Glomerular endothelial cell (primary cell): ENCODE measurements around the gene ACAP1. TPM values are rescaled to one million over a fixed set of nuclear protein-coding genes. Genes with fewer than 3 reads are reported as not detected.
"Not testable (repeated sequence)": the region's sequence is repeated elsewhere in the genome, so short reads cannot be mapped to it uniquely, and the experiment has no call there.

Source experiments
- DNase-seq: peaks from one replicate; pipeline ENCODE4 v3.0.0-alpha.2; 2011; ENCODE audit warnings: low read depth, low spot score; ENCODE audit errors: extremely low read depth
- total RNA-seq: library from RNA; depleted of rRNA; stranded (reverse); fragments of >200 nt; gene quantifications from 2 replicates; pipeline ENCODE4 v1.2.3, GENCODE V29; 2015

Gene ACAP1
- total RNA-seq, 1 donor from 2014 or later: not detected

DNA sequence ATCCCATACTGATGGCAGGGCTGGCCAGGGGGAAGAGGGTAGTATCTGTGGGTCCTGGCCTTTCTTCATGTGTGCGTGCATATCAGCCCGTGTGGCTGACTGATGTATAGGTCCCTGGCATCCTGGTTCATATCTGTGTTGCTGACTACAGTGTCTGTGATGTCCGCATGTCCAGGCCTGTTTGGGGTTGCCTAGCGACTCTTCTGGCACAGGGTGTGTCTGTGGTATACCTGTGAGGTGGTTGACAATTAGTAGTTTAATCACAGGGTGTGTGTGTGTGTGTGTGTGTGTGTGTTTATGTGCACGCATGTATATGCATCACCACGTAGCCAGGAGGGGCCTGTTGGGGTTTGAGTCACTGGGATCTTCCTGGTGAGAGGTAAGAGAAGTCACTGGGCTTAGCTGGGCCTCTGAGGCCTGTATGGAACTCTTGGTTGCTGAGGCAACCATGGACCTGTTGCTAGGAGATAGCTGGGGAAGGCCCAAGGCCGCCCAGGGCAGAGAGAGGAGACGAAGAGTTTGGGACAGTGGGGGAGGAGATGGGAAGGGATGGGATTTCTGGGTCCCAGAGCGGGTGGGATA is 18.0 kb downstream of the ACAP1 start:
- DNase-seq: no peak

DNA sequence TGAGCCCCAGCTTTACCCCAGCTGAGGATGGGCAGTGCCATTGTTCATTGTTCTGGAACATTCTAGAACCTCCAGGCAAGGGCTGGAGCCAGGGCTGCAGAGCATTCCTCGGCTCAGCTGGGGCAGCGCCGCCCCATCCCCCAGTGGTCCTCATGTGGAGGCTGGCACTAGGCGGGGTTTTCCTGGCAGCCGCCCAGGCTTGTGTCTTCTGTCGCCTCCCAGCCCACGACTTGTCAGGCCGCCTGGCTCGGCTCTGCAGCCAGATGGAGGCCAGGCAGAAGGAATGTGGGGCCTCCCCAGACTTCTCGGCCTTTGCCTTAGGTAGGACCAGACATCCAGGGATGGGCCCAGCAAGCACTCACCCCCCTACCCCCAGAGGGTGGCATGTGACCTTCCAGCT is 18.7 kb downstream of the ACAP1 start, which contains the start of gene TMEM95:
Gene TMEM95, plus strand, starts transcription at position 104 of the 400 bp plus-strand sequence. Its CDS starts 49 bp downstream, at position 153.
- no peak for DNase-seq

GRCh38 chr17:7355573-7355972 is 19.2 kb downstream of the ACAP1 start:
- DNase-seq: no peak

- no peak for DNase-seq
Measured at GRCh38 chr17:7356072-7356549, 19.8 kb downstream of the ACAP1 start.

- no peak for DNase-seq
Measured at GRCh38 chr17:7356756-7357155, 20.4 kb downstream of the ACAP1 start.

- DNase-seq: no peak
Measured at GRCh38 chr17:7357381-7357780, 21.1 kb downstream of the ACAP1 start.

- no peak for DNase-seq
Measured at GRCh38 chr17:7361906-7362305, 25.6 kb downstream of the ACAP1 start.

DNA sequence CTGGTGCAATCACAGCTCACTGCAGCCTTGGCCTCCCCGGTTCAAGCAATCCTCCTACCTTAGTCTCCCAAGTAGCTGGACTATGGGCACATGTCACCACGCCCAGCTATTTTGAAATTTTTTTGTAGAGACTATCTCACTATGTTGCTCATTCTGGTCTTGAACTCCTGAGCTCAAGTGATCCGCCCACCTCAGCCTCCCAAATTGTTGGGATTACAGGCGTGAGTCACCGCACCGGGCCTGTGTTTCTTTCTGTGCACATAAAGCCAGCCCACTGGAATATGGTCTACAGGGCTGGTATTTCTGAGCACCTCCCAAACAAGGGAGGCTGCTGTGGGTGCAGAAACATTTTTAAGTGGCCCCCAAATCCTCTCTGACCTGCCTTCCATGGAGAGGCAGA is 27.0 kb downstream of the ACAP1 start:
- DNase-seq: no peak

- not testable (repeated sequence) for DNase-seq
Measured at GRCh38 chr17:7365963-7366362, 29.6 kb downstream of the ACAP1 start.

DNA sequence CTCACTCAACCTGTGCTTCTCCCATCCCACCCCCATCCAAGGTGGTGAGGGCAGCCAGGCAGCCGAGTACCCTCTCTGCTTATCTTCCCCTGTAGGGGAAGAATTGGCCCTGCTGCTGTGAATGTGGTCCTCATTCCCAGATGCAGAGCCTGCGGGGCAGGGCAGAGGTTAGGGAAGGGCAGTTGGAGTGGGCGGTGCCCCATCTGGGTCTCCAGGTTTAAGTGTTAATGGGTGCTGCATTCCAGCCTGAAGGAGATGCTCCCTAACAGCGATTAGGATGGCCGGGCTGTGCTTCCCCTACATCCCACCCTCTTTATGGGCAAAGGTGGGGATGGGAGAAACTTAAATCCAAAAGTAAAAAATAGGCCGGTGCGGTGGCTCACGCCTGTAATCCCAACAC is 30.8 kb downstream of the ACAP1 start:
- DNase-seq: no peak

DNA sequence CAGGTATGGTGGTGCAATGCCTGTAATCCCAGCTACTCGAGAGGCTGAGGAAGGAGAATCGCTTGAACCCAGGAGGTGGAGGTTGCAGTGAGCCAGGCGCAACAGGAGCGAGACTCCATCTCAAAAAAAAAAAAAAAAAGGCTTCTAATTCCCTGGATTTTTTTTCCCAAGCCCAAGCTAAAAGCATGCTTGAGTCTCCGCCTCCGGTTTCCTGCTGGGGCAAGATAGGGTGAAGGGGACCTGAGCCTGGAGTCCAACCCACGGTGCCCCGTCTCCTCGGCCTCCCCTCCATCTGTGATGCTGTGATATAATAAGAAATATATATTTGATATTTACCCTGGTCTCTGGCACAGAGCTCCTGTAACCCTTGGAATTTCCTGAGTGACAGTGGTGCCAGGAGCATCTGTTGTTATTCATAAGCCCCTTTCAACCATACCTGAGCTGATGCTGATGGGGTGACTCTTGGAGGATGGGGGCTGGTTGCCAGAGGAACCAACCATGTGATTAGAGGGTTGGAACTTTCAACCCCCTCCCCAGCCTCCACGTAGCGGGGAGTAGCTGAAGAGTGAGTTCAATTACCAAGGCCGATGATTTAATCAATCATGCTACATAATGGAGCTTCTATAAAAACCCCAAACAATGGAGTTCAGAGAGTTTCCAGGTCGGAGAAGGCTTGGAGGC is 31.7 kb downstream of the ACAP1 start:
- DNase-seq: no peak

- DNase-seq: not testable (repeated sequence)
Measured at GRCh38 chr17:7368599-7368994, 32.3 kb downstream of the ACAP1 start.

DNA sequence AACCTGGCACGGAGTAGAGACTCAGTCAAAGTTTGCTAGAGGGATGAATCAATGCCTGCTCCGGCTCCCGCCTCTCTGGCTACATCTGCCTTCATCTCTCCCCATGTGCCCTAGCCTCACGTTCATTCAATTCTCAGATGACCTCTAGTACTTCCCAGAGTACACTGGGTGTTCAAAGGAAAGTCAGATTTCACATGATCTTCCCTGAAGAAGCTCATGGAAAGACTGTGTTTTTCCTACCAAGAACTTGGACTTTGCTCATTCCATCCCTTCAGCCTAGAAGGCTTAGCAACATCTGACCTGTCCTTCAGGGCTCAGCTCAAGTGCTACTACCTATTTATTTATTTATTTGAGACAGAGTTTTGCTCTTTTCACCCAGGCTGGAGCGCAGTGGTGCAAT is 33.5 kb downstream of the ACAP1 start:
- DNase-seq: no peak

- no peak for DNase-seq
Measured at GRCh38 chr17:7370853-7371252, 34.5 kb downstream of the ACAP1 start.

- DNase-seq: no peak
Measured at GRCh38 chr17:7374353-7374752, 38.0 kb downstream of the ACAP1 start.

GRCh38 chr17:7379134-7379533 is 42.8 kb downstream of the ACAP1 start:
- no peak for DNase-seq

DNA sequence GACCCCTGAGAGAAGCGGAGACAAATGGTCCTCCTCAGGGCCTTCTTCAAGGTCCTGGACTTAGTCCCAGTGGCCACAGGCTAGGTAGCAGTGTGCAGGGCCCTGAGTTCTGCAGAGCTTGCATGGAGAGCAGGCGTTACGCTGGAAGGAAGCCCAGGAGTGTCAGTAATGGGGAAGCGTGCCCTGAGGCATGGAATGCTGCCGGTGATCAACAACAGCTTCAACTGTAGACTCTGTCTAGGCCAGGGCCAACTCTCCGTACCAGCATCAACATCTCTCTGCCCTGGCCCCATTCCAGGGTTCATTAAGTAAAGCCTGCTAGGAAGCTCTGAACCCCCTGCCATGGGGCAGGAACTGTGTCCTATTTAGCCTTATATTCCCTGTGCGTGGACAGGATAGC is 44.0 kb downstream of the ACAP1 start:
- no peak for DNase-seq

GRCh38 chr17:7380855-7381683 is 44.7 kb downstream of the ACAP1 start, which contains the start of gene TNK1:
Gene TNK1 (plus strand): TSS chr17:7381089. CDS start chr17:7382927, 1,838 bp downstream.
- DNase-seq: no peak

GRCh38 chr17:7382901-7383300 is 46.6 kb downstream of the ACAP1 start:
- no peak for DNase-seq

- DNase-seq: no peak
Measured at GRCh38 chr17:7383371-7383741, 47.0 kb downstream of the ACAP1 start.

DNA sequence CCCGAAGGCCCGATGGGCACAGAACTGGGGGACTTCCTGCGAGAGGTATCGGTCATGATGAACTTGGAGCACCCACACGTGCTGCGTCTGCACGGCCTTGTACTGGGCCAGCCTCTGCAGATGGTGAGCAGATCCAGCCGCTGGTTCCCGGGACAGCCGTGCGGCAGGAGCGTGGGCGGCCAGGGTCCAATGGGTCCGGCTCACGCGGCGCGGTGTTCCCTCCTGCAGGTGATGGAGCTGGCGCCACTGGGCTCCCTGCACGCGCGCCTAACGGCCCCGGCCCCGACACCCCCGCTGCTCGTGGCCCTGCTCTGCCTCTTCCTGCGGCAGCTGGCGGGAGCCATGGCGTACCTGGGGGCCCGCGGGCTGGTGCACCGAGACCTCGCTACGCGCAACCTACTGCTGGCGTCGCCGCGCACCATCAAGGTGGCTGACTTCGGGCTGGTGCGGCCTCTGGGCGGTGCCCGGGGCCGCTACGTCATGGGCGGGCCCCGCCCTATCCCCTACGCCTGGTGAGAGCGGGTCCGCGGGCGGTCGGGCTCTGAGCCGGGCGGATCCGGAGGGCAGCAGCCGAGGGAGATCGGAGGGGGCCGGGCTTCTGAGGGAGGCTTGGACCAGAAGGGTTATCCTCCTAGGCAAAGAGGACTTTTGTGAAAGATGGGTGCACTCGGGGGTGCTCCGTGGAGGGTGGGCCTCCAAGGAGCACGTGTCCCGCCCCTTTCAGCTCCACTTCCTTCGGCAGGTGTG is 47.6 kb downstream of the ACAP1 start:
- DNase-seq: no peak
